ENCODE measurements around the gene PARD6G. TPM values are rescaled to one million over a fixed set of nuclear protein-coding genes. Genes with fewer than 3 reads are reported as not detected.

The PARD6G gene
- polyA plus RNA-seq, 4 donors, result 0.45 to 4.9 (median 2.8) TPM

DNA sequence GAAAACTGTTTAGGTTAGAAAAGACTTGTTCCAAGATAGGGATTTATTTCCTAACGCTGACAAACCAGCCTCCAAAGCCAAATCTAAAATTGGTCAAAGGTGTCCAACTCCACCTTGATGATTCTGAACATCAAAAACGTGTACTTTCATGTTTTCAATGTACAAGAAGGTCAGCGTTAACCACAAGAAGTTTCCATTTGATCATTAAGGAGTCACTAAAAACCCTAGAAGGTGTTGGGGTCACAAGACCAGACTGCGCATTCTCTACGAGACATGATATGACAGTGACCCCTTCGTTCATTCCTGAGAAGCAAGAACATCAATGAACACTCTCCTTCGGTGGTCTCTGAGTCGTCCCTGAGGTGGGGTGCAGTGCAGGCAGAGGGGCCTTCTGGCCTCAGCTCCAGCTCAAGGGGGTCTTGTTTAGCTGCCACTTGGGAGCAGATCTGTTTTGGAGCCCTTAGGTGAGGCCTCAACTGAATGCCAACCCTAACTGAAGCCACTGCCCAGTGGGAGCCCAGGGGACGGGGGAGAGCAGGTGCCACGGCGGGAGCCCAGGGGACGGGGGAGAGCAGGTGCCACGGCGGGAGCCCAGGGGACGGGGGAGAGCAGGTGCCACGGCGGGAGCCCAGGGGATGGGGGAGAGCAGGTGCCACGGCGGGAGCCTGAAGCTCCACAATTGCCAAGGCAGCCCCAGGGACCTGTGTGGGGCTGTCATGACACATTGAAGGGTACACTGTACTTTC is 55.2 kb downstream of the PARD6G start:
- no peaks in the 10 kb centered on the region for H3K27me3 ChIP-seq (ENCODE audit: control insufficient read depth in 3 of 3, insufficient read depth in 3 of 3, low read length in 3 of 3)
- no peaks in the 10 kb centered on the region for H3K4me1 ChIP-seq (ENCODE audit: control insufficient read depth in 3 of 3, insufficient read depth in 2 of 3, low read depth in 1 of 3, low read length in 2 of 3)
- no peak overlapping the region for H3K27ac ChIP-seq (ENCODE audit: low read depth in 1 of 3, low read length in 2 of 3)
- FAIRE-seq (no peak), DNase-seq (no peak)
- WGBS, 3 donors, result 82 to 89% (median 86%) methylated on average over 16 to 19 of the region's 19 CpGs
- no peak overlapping the region for H3K4me3 ChIP-seq (ENCODE audit: low read depth in 1 of 3, low read length in 3 of 3)
- H3K9me3 ChIP-seq (ENCODE audit: control insufficient read depth in 2 of 2, insufficient read depth in 1 of 2, low read depth in 1 of 2, low read length in 1 of 2), result no peaks in the 10 kb centered on the region
- peaks cover 0 to 3% (median 0%) of the 10 kb centered on the region in 3 donors for H3K36me3 ChIP-seq (ENCODE audit: control insufficient read depth in 3 of 3, insufficient read depth in 2 of 3, low read depth in 1 of 3, low read length in 3 of 3)

- DNase-seq (no peak), FAIRE-seq (no peak)
- no peaks in the 10 kb centered on the region for H3K4me1 ChIP-seq (ENCODE audit: control insufficient read depth in 3 of 3, insufficient read depth in 2 of 3, low read depth in 1 of 3, low read length in 2 of 3)
- no peak overlapping the region for H3K27ac ChIP-seq (ENCODE audit: low read depth in 1 of 3, low read length in 2 of 3)
- peaks cover 0 to 3% (median 0%) of the 10 kb centered on the region in 3 donors for H3K36me3 ChIP-seq (ENCODE audit: control insufficient read depth in 3 of 3, insufficient read depth in 2 of 3, low read depth in 1 of 3, low read length in 3 of 3)
- 81 to 89% (median 87%) methylated on average over 5 of the region's 5 CpGs for WGBS, 3 donors
- no peaks in the 10 kb centered on the region for H3K27me3 ChIP-seq (ENCODE audit: control insufficient read depth in 3 of 3, insufficient read depth in 3 of 3, low read length in 3 of 3)
- H3K4me3 ChIP-seq (ENCODE audit: low read depth in 1 of 3, low read length in 3 of 3), result no peak overlapping the region
- H3K9me3 ChIP-seq (ENCODE audit: control insufficient read depth in 2 of 2, insufficient read depth in 1 of 2, low read depth in 1 of 2, low read length in 1 of 2), result no peaks in the 10 kb centered on the region
Measured at GRCh38 chr18:80191264-80191663, 56.0 kb downstream of the PARD6G start.

DNA sequence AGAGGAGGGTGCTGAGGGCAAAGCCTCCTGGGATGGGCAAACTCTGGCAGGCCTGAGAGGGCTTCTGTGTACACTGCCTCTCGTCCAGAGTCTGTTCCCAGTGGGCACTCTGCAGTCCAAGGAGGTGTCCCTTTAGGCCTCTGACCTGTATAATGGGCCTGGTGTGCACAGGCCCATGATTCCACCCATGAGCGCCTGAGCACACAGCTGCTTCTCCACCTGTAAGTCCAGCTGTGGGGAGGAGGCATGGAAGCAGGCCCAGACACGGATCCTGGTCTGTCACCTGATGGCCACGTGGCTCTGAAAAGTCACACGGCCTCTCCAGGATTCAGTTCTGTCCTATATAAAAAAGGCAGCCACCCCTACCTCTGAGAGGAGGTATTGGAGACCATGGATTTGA is 57.0 kb downstream of the PARD6G start:
- FAIRE-seq, result no peak
- WGBS, 3 donors, result 79 to 88% (median 81%) methylated on average over 5 of the region's 5 CpGs

DNA sequence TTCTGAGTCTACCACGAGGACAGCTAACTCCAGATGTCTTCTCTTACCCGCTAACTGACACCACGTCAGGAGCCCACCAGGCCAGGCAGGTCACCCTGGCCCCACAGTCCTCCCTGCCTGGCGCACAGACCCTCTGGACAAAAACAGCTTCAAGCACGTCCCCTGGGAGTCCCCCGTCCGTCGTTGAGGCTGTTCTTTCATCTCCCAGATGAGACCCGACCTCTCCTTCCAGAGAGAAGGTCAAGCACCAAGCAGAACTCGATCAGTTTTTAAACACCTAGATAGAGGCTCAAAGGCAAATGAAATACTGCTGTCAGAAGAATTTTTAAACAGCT is 57.8 kb downstream of the PARD6G start:
- FAIRE-seq (no peak), DNase-seq (no peak)
- no peak overlapping the region for H3K4me3 ChIP-seq (ENCODE audit: low read depth in 1 of 3, low read length in 3 of 3)
- 84 to 92% (median 88%) methylated on average over 10 of the region's 10 CpGs for WGBS, 3 donors
- H3K27ac ChIP-seq (ENCODE audit: low read depth in 1 of 3, low read length in 2 of 3), result no peak overlapping the region
- peaks cover 0 to 3% (median 0%) of the 10 kb centered on the region in 3 donors for H3K36me3 ChIP-seq (ENCODE audit: control insufficient read depth in 3 of 3, insufficient read depth in 2 of 3, low read depth in 1 of 3, low read length in 3 of 3)
- H3K9me3 ChIP-seq (ENCODE audit: control insufficient read depth in 2 of 2, insufficient read depth in 1 of 2, low read depth in 1 of 2, low read length in 1 of 2), result no peaks in the 10 kb centered on the region
- H3K27me3 ChIP-seq (ENCODE audit: control insufficient read depth in 3 of 3, insufficient read depth in 3 of 3, low read length in 3 of 3), result no peaks in the 10 kb centered on the region
- no peaks in the 10 kb centered on the region for H3K4me1 ChIP-seq (ENCODE audit: control insufficient read depth in 3 of 3, insufficient read depth in 2 of 3, low read depth in 1 of 3, low read length in 2 of 3)

More for the DNA sequence above, 57.0 kb downstream of the PARD6G start:
- peaks cover 0 to 3% (median 0%) of the 10 kb centered on the region in 3 donors for H3K36me3 ChIP-seq (ENCODE audit: control insufficient read depth in 3 of 3, insufficient read depth in 2 of 3, low read depth in 1 of 3, low read length in 3 of 3)
- H3K4me3 ChIP-seq (ENCODE audit: low read depth in 1 of 3, low read length in 3 of 3), result no peak overlapping the region
- no peak overlapping the region for H3K27ac ChIP-seq (ENCODE audit: low read depth in 1 of 3, low read length in 2 of 3)
- no peaks in the 10 kb centered on the region for H3K9me3 ChIP-seq (ENCODE audit: control insufficient read depth in 2 of 2, insufficient read depth in 1 of 2, low read depth in 1 of 2, low read length in 1 of 2)
- DNase-seq, result no peak
- no peaks in the 10 kb centered on the region for H3K4me1 ChIP-seq (ENCODE audit: control insufficient read depth in 3 of 3, insufficient read depth in 2 of 3, low read depth in 1 of 3, low read length in 2 of 3)
- H3K27me3 ChIP-seq (ENCODE audit: control insufficient read depth in 3 of 3, insufficient read depth in 3 of 3, low read length in 3 of 3), result no peaks in the 10 kb centered on the region

DNA sequence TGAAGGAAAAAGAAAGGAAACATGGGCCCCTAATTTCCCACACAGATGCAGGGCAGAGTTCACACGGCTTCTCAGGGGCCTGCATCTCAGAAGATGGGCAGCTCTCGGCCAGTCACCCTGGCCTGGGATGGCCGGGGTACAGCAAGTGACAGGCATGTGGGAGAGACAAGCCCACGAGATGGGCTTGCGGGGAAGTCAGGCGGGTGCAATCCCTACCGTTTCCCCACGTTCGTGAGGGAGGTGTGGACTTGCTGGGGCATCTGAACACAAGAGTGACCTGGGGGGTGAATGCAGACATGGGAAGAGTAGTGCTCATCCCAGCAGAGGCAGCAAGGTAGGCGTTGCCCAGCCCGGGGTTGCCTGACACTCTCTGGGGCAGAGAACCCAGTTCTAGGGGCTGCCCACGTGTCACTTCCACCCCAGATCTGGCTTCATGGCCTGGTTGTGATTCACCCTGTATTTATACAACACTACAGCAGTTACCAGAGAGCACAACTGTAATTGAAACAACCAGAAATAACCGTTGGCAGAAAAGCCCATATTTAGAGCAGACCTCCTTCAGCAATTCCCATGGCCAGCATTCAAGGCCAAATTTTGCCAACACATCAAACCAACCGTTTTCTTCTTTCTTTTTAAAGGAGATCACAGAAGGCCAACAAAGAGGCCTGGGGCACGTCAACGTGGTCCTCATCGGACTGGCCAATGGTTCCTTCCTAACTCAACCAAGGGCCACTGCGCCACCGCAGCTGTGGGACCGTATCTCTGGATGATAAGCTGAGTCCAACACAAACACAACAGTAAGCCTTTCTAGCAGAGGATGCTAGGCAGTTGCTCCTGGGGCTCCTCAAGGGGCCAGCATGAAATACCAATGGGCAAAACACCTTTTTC is 58.4 kb downstream of the PARD6G start:
- Histone ChIP-seq H3K36me3 (ENCODE audit: control insufficient read depth in 3 of 3, insufficient read depth in 2 of 3, low read depth in 1 of 3, low read length in 3 of 3) (peaks cover 0 to 3% (median 0%) of the 10 kb centered on the region in 3 donors), H3K27ac (ENCODE audit: low read depth in 1 of 3, low read length in 2 of 3) (no peak overlapping the region), H3K9me3 (ENCODE audit: control insufficient read depth in 2 of 2, insufficient read depth in 1 of 2, low read depth in 1 of 2, low read length in 1 of 2) (no peaks in the 10 kb centered on the region), H3K27me3 (ENCODE audit: control insufficient read depth in 3 of 3, insufficient read depth in 3 of 3, low read length in 3 of 3) (no peaks in the 10 kb centered on the region), H3K4me1 (ENCODE audit: control insufficient read depth in 3 of 3, insufficient read depth in 2 of 3, low read depth in 1 of 3, low read length in 2 of 3) (no peaks in the 10 kb centered on the region), H3K4me3 (ENCODE audit: low read depth in 1 of 3, low read length in 3 of 3) (no peak overlapping the region)
- FAIRE-seq (no peak), DNase-seq (no peak)
- 88 to 92% (median 88%) methylated on average over 20 of the region's 20 CpGs for WGBS, 3 donors

DNA sequence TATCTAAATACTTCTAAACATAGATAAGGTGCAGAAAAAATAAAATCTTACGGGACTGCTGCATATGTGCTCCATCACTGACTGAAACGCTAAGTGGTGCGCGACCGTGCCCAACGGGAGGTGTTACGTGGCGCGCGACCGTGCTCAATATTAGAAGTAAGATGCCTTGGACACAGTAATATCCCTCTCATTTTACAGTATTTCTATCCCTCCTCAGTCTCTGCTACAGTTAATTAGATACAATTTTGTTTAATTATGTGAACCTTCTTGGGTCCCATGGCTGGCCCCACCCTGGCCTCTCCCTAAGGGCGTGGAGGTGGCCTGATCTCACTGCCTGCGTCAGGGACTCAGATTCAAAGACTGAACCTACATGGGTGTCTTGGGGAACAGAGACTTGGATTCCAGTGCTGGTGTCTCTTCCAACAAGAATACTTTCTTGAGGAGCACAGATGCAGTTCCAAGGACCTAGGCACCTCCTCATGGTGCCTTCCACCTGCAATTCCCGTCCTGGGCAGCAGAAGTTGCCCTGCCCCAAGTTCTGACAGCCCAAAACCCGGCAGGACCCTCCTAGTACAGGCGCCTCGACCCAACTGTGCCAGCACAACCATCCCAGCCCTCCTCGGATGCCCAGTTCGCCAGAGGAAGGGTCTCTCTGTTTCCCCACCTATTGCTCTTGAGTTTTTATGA is 59.2 kb downstream of the PARD6G start:
- Histone ChIP-seq H3K27me3 (ENCODE audit: control insufficient read depth in 3 of 3, insufficient read depth in 3 of 3, low read length in 3 of 3) (no peaks in the 10 kb centered on the region), H3K9me3 (ENCODE audit: control insufficient read depth in 2 of 2, insufficient read depth in 1 of 2, low read depth in 1 of 2, low read length in 1 of 2) (no peaks in the 10 kb centered on the region), H3K27ac (ENCODE audit: low read depth in 1 of 3, low read length in 2 of 3) (no peak overlapping the region), H3K4me3 (ENCODE audit: low read depth in 1 of 3, low read length in 3 of 3) (no peak overlapping the region), H3K36me3 (ENCODE audit: control insufficient read depth in 3 of 3, insufficient read depth in 2 of 3, low read depth in 1 of 3, low read length in 3 of 3) (peaks cover 0 to 3% (median 0%) of the 10 kb centered on the region in 3 donors), H3K4me1 (ENCODE audit: control insufficient read depth in 3 of 3, insufficient read depth in 2 of 3, low read depth in 1 of 3, low read length in 2 of 3) (no peaks in the 10 kb centered on the region)
- 90 to 93% (median 90%) methylated on average over 19 of the region's 19 CpGs for WGBS, 3 donors
- DNase-seq, result no peak
- no peak for FAIRE-seq

GRCh38 chr18:80185545-80185944 is 61.8 kb downstream of the PARD6G start:
- DNase-seq, result no peak
- H3K36me3 ChIP-seq (ENCODE audit: control insufficient read depth in 3 of 3, insufficient read depth in 2 of 3, low read depth in 1 of 3, low read length in 3 of 3), result peaks cover 0 to 6% (median 0%) of the 10 kb centered on the region in 3 donors
- no peaks in the 10 kb centered on the region for H3K27me3 ChIP-seq (ENCODE audit: control insufficient read depth in 3 of 3, insufficient read depth in 3 of 3, low read length in 3 of 3)
- H3K9me3 ChIP-seq (ENCODE audit: control insufficient read depth in 2 of 2, insufficient read depth in 1 of 2, low read depth in 1 of 2, low read length in 1 of 2), result no peaks in the 10 kb centered on the region
- FAIRE-seq, result no peak
- H3K4me1 ChIP-seq (ENCODE audit: control insufficient read depth in 3 of 3, insufficient read depth in 2 of 3, low read depth in 1 of 3, low read length in 2 of 3), result no peaks in the 10 kb centered on the region
- H3K4me3 ChIP-seq (ENCODE audit: low read depth in 1 of 3, low read length in 3 of 3), result no peak overlapping the region
- 95 to 96% (median 95%) methylated on average over 12 of the region's 12 CpGs for whole genome bisulfite sequencing, 3 donors
- H3K27ac ChIP-seq (ENCODE audit: low read depth in 1 of 3, low read length in 2 of 3), result no peak overlapping the region

DNA sequence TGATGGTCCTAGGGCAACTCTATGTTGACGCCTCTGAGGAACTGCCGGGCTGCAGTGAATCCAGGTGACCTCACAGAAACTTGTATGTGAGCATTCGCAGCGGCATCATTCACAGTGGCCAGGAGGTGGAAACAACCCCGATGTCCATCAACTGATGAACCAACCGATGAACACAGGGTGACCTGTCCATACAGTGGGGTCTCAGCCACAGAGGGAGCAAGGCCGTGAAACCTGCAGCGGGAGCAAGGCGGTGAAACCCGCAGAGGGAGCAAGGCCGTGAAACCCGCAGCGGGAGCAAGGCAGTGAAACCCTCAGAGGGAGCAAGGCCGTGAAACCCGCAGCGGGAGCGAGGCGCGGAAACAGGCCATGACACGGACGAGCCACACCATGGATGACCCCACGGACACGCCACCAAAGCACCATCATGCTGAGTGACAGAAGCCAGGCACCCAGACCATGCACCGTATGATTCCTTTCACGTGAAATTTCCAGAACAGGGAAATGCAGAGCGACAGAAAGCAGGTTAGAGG is 63.0 kb downstream of the PARD6G start:
- Histone ChIP-seq H3K27ac (ENCODE audit: low read depth in 1 of 3, low read length in 2 of 3) (no peak overlapping the region), H3K4me3 (ENCODE audit: low read depth in 1 of 3, low read length in 3 of 3) (no peak overlapping the region), H3K27me3 (ENCODE audit: control insufficient read depth in 3 of 3, insufficient read depth in 3 of 3, low read length in 3 of 3) (no peaks in the 10 kb centered on the region), H3K36me3 (ENCODE audit: control insufficient read depth in 3 of 3, insufficient read depth in 2 of 3, low read depth in 1 of 3, low read length in 3 of 3) (peaks cover 0 to 5% (median 0%) of the 10 kb centered on the region in 3 donors), H3K4me1 (ENCODE audit: control insufficient read depth in 3 of 3, insufficient read depth in 2 of 3, low read depth in 1 of 3, low read length in 2 of 3) (no peaks in the 10 kb centered on the region), H3K9me3 (ENCODE audit: control insufficient read depth in 2 of 2, insufficient read depth in 1 of 2, low read depth in 1 of 2, low read length in 1 of 2) (no peaks in the 10 kb centered on the region)
- DNase-seq, result no peak
- 95 to 96% (median 96%) methylated on average over 26 of the region's 26 CpGs for WGBS, 3 donors
- FAIRE-seq, result no peak

Measured in small intestine (tissue), 7 donors.